Natural killer cell (primary cell): ENCODE measurements around the gene ACOT6. TPM values are rescaled to one million over a fixed set of nuclear protein-coding genes. Genes with fewer than 3 reads are reported as not detected.

Experiments
- total RNA-seq, 4 donors: library from RNA; stranded (reverse); fragments of 120-200 nt in 1 of 4; gene quantifications; one replicate each; pipeline versions ENCODE4 v1.2.3 to v1.2.4, GENCODE V29; 2013 to 2022

The ACOT6 gene
- total RNA-seq, 3 donors from 2014 or later (not counting 1 experiment from before 2014, with no cell fraction given), result not detected

Other genes starting within 250 kb of the ACOT6 start
- gene NUMB, start 154.0 kb upstream of the ACOT6 start, total RNA-seq, result 10 to 100 TPM; 50.0 to 67.4 (median 56.3) TPM
- gene RIOX1, start 121.6 kb upstream of the ACOT6 start, total RNA-seq, result 10 to 100 TPM; 18.1 to 25.4 (median 22.7) TPM
- gene ACOT1, start 75.4 kb upstream of the ACOT6 start, total RNA-seq, result 1 to 10 TPM; 3.3 to 4.4 (median 3.6) TPM
- gene HEATR4, start 53.6 kb upstream of the ACOT6 start, total RNA-seq, result under 1 TPM in 1 of 3 donors, not detected in 2; 0.54 TPM
- gene ACOT2, start 43.3 kb upstream of the ACOT6 start, total RNA-seq, result 10 to 100 TPM; 16.3 to 19.2 (median 17.4) TPM
- 1 to 10 TPM; 2.3 to 3.0 (median 2.6) TPM for gene ACOT4, start 20.6 kb upstream of the ACOT6 start, total RNA-seq
- gene DNAL1, start 32.5 kb downstream of the ACOT6 start, total RNA-seq, result 10 to 100 TPM in 2 of 3 donors, 1 to 10 TPM in 1; 6.7 to 10.3 (median 10.1) TPM
- 10 to 100 TPM; 26.0 to 32.3 (median 28.9) TPM for gene PNMA1, start 101.9 kb downstream of the ACOT6 start, total RNA-seq
- 1 to 10 TPM in 2 of 3 donors, under 1 TPM in 1; 0.48 to 1.5 (median 1.5) TPM for gene PTGR2, start 239.3 kb downstream of the ACOT6 start, total RNA-seq